GM19043 (cell line): Measurements from ENCODE around the gene AXL.
"Not testable (repeated sequence)": the region's sequence is repeated elsewhere in the genome, so short reads cannot be mapped to it uniquely, and the experiment has no call there.

ENCODE experiments used
- ATAC-seq: cut with Tn5 transposase; IDR thresholded peaks from one replicate; pipeline ENCODE4 v1.9.1; 2021; ENCODE audit warnings: low read depth; ENCODE audit not compliant: unreplicated experiment

The AXL gene

GRCh38 chr19:41218615-41219507 is at the start of gene AXL:
AXL (plus strand) TSS chr19:41219223; CDS start chr19:41219393, 170 bp downstream.
- no peak for ATAC-seq

DNA sequence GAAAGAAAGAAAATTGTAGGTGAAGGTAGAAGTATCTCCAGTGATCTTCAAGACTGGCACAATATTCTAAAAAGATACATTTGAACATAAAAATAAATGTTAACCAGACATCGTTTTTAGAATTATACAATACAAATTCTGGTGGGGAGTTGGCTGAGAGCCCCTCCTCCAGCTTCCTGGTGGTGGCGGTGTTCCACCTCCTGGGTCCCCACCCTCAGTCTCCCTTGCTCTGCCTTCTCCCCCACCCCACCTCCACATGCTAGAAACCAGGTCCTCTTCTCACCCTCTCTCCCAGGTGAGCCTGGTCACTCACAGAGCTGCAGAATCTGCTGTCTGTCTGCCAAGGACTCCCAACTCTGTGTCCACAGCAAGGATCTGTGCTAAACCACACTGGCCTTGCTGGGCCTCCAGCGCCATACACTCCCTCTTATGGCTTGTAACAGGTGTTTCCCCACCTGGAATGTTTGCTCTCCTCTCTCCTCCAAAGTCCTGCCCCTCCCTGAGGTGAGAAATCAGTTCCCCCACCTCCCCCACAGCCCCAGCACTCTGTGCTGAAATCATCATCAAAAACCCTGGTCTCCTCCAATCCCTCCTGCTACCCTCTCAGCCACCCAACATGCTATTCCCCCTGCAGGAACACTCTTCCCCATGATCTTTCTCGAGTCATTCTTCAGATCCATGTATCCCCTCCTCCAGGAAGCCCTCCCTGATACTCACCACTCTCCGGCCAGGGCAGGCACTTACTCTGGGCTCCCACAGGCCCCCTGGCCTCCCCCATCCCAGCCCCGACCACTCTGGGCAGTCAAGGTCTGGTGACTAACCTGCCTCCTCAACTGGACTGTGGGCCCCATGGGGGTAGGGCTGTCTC is 46.5 kb upstream of the AXL start:
- ATAC-seq, result no peak

DNA sequence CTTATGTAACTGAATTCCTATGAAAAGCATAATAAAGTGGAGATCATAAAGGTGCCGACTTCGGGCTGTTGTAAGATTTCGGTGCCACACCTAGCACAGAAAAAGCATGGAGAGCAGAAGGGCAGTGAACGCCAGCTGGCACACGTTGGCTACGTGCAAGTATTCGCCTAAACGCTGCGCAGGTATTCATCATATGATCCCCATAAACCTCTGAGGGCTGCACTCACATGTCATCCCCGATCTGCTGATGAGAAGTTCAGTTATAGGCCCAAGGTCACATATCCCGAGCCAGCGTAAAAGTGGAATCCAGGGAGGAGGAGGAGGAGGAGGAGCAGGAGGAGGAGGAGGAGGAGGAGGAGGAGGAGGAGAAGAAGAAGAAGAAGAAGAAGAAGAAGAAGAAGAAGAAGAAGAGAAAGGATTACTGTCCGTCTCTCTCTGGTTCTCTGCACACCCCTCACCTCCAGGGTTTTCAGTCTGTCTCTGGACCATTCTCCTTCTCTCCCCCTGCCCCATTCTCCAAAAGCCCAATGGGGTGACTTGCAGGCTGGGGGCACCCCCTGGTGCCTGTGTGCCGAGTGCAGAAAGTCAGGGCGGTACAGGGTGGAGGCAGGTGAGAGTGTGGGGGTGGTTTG is 44.6 kb upstream of the AXL start:
- no peak for ATAC-seq

DNA sequence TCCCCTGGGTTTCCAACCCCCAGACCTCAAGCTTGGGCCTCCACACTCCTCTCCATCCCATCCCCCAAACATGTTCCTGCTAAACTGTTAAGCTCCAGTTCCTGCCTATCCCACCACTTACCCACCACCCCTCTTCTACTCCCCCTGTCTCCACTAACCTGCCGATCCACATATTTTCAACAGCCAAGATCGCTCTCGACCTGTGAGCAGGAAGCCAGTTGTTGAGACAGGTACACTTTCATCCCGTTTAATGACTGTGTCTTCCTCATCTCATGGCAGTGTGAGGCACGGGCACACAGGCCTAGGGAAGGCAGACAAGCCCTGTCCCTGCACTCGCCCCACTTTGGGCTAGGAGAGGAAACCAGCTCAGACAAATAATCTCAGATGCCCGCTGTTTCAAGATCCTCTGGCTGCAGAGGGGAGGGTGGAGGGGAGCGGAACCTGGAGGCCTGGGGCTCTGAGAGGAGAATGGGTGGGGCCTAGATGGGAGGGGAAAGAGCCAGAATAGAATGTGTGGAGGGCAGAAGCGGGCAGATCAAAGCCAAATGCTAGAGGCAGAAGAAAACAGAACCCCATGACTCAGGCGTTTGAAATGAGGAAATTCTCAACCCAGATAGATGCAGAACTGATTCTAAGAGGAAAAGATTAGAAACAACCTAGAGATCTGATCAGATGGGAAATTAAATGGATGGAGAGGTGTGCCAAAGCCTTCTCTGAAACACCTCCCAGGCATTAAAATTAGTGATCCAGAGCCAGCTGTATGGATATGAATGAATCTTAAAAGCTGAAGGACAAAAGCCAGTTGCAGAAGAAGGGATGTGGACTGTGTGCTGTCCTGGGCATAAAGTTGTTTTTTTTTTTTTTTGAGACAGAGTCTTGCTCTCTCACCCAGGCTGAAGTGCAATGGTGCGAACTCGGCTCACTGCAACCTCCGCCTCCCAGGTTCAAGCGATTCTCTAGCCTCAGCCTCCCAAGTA is 42.9 kb upstream of the AXL start:
- no peak for ATAC-seq

- not testable (repeated sequence) for ATAC-seq
Measured at GRCh38 chr19:41180173-41180572, 38.9 kb upstream of the AXL start.

DNA sequence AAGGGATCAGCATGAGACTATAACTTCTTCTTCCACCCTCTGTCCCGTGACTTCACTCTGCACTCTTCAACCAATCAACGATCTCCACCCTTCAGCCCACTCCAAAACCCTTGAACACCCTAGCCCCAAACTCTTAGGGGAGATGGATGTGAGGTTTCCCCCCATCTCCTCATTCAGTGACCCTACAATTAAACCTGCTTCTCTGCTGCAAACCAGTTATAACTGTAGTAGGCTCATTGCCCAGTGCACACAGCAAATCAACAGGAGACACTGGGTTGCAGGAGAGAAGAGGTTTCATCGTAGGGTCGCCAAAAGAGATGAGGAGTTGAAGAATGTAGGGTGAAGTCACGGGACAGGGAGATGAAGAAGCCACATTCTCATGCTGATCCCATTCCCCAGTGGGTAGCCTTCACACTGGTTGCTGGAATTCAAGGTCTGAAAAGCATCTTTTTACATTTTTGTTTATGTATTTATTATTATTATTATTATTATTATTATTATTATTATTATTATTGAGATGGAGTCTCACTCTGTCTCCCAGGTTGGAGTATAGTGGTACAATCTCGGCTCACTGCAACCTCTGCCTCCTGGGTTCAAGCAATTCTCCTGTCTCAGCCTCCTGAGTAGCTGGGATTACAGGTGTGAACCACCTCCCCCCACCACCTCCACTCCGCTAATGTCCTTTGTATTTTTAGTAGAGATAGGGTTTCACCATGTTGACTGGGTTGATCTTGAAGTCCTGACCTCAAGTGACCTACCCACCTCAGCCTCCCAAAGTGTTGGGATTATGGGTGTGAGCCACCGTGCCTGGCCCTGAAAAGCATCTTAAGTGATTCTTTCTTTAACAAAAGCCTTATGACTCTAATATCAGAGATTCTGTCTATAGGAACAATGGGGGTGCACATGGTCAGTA is 31.8 kb upstream of the AXL start:
- ATAC-seq, result no peak

DNA sequence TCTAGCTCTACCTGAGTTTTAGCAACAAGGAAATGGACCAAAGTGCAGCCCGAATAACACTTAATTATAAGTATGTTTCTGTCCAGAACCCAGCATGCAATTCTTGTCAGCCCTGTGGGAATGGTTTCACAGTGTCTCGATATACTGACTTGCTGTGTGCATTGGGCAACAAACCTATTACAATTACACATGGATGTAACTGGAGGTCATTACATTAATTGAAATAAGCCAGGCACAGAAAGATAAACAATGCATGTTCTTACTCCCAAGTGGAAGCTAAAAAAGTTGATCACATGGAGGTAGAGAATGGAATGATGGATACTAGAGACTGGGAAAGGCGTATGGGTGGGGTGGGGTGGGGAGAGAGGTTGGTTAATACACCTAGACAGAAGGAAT is 31.1 kb upstream of the AXL start:
- no peak for ATAC-seq

DNA sequence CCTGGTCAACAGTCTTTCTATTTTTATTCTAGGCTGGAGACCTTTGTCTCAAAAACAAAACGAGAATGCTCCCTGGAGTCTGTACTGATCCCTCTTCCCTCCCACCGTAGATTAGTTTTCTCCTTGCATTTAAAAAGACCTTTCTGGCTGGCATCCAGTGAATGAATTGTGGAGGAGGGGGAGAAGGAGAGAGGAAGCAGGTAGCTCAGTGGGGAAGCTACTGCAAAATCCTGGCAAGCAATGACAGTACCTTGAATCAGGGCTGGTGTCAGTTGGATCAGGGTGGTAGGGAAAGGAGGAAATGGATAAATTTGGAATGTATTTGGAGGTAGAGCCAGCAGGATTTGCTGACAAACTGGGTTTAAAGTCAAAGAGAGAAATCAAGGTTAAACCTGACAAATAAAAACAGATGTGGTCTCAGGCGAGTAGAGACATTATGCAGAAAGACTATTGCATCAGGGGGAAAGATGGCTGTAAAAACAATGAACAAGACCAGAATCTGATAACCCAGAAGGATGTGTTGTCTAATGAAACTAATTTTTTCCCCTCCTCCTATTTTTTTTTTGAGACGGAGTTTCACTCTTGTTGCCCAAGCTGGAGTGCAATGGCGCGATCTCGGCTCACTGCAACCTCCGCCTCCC is 29.5 kb upstream of the AXL start:
- ATAC-seq, result no peak

- no peak for ATAC-seq
Measured at GRCh38 chr19:41192574-41193429, 26.2 kb upstream of the AXL start, which contains the start of gene CYP2S1. CYP2S1 (plus strand) TSS chr19:41193219; CDS start chr19:41193265, 46 bp downstream.

DNA sequence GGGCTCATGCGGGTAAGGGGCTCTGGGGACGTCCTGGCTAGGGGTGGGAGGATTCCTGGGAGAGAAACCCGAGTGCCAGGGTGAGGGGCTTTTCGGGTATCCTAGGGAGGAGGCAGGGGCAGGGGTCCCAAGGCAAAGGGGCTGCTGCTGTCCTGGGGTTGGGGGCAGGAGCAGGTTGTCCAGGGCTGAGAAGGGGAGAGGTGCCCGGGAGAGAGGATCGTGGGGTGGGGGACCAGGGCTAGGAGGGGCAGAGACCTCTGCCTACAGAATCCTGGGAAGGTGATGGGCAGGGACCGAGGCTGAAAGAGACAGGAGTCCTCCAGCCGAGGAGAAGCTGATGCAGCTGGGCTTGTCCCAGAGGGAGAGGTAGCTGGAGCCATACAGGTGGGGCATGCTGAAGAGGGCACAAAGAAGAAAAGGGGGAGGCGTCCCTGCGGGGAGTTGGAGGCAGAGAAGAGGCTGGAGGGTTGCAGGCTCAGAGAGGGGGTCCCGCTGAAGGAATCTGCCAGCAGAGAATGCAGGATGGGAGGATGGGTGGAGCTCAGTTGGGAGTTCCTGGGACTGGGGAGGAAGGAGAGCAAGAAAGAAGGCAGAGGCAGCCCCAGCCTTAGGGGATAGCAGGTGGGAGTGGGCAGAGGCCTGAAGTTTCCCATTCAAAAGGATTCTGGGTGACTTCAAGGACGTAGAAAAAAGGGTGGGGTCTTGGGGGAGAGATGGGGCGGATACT is 25.4 kb upstream of the AXL start:
- no peak for ATAC-seq

DNA sequence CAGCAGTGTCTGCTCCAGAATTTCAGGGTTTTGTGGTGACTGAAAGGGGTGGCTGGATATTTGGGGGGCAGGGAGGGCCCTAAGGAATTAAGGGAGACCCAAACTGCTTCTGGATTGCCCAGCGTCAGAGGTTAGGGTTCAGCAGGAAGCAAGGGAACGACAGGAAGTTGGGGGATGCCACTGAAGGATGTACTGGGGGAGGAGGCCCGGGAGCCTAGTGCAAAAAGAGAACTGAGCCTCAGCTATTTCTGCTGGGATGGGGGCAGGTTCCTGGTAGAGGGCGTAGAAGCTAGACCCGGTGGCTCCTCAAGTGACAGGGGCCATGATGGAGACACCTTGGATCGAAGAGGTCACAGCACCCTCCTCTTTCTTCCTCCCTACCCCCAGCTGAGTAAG is 24.9 kb upstream of the AXL start:
- ATAC-seq, result no peak

GRCh38 chr19:41195675-41196497 is 23.1 kb upstream of the AXL start:
- no peak for ATAC-seq

DNA sequence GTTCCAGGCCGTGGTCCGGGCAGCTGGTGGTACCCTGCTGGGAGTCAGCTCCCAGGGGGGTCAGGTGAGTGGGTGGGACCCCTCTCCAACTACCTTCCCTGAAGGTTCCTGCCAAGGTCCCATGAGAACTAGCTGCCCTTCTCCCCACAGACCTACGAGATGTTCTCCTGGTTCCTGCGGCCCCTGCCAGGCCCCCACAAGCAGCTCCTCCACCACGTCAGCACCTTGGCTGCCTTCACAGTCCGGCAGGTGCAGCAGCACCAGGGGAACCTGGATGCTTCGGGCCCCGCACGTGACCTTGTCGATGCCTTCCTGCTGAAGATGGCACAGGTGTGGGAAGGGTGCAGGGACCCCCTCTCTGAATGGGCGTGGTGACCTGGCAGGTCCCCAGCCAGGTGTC is 20.5 kb upstream of the AXL start:
- no peak for ATAC-seq

DNA sequence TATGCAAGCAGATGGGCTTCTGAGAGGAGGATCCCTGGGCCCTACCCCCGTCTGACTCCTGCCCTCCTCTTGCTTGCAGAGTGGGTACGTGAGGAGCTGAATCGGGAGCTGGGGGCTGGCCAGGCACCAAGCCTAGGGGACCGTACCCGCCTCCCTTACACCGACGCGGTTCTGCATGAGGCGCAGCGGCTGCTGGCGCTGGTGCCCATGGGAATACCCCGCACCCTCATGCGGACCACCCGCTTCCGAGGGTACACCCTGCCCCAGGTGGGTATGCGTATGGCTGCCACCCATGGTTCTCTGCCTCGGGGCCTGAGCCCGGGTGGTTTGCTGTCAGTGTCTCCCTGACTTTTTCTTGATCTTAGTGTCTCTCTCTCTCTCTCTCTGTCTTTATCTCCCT is 15.7 kb upstream of the AXL start:
- ATAC-seq, result no peak

- not testable (repeated sequence) for ATAC-seq
Measured at GRCh38 chr19:41204338-41204737, 14.7 kb upstream of the AXL start.

GRCh38 chr19:41205995-41206394 is 13.0 kb upstream of the AXL start:
- no peak for ATAC-seq
